Neural progenitor cell (in vitro differentiated cells): Measurements from ENCODE around the gene TCF4.

Experiments
- CTCF ChIP-seq: fragments of 200-600 bp; sonication (generic); IDR thresholded peaks from 2 replicates; pipeline ENCODE4 v1.5.1; 2017; ENCODE audit warnings: antibody characterized with exemption, mild to moderate bottlenecking
- EZH2 ChIP-seq: fragments of 200-600 bp; sonication (generic); IDR thresholded peaks from 2 replicates; pipeline ENCODE4 v1.6.1; 2017; ENCODE audit warnings: antibody characterized with exemption, mild to moderate bottlenecking, moderate library complexity

GRCh38 chr18:55319459-55320193 is 268.4 kb downstream of the TCF4 start:
- TF ChIP-seq EZH2 = no peak
- no peak for TF ChIP-seq CTCF
